CD4-positive, alpha-beta T cell treated with Interferon gamma for 1 hour (primary cell): ENCODE measurements around the gene NUDT5.
"Not testable (repeated sequence)": the region's sequence is repeated elsewhere in the genome, so short reads cannot be mapped to it uniquely, and the experiment has no call there.

Source experiments
- DNase-seq: peaks from one replicate; pipeline ENCODE4 v3.0.0-alpha.2; 2020

Gene NUDT5

DNA sequence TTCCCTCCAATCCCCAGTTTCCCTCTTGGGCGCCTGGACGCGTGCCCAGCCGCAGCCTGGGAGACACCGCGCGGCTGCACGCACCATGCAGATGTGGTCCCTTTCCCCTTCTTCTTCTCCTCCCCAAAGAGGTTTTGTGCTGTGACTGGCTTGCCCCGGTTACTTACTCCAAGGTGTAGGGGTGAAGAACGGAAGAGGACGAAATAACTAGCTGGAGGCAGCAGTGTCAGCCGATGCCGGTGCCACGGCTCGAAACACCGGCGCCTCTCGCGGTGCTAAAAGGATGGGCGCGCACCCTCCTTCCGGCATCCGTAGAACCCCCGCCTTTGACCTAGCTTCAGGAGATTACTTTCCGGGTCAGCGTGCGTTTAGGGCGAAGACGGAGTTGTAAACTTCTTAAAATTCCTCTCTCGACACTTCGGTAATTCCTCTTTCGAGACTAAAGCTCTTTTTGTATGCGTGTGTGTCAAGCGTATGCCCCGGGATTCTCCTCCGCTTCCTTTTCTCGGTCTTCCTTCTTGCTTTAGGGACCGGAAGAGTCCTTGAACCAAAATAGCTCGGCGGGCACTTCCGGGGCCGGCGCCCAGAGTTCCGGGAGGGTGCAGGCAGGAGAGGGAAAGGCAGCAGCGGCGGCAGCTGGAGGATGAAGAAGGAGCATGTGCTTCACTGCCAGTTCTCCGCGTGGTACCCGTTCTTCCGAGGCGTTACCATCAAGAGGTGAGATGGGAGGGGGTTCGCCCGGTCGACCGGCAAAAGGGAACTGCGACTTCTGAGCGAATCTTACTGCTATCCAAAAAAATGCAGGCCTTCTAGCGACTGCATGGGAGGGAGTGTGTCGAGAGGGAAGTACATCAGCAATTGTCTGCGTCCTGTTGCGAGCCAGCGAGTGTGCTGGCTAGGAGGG is at the start of gene NUDT5, which contains the start of gene CDC123:
TSS of gene NUDT5 (minus strand) at position 289 of the 904 bp plus-strand sequence. CDS start 9,600 bp downstream, outside the sequence.
TSS of gene CDC123 (plus strand) at position 586 of the 904 bp plus-strand sequence. CDS start at position 644, 58 bp downstream.
- peak; percentile 78 for DNase-seq

DNA sequence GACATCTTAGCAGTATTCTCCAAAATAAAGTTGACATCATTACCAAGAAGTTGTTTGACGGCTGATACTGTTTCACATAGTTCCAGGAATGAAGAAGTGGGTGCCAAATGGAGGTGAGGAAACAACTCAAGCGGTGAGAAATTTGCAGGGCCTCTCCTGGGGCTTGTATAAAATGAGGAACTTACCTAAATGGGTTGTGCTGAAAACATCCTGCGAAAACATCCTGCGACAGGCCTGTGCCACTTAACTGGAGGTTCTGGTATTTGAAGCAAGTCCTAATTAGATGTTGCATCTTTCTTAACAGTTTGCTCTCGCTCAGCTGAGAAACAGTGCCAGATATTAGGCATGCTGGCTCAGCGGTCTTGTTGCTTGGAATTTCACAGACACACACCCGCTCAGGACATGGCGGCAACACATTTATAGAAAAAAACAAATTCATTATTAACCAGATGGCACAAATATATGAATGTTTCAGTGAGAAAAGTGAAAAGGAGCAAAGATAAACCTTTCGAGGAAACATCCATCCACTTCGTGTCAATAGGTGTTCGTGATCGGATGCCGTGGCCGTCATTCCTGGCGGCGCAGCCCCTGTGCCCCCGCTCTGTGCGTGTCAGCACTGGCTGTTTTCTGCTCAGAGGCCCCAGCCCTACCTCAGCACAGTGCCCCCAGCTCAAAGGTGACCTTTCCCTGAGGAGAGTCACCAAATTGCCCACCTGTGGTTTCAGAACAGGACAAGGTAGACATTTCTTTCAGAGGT is 48.4 kb upstream of the NUDT5 start:
- DNase-seq: peak; percentile 72

DNA sequence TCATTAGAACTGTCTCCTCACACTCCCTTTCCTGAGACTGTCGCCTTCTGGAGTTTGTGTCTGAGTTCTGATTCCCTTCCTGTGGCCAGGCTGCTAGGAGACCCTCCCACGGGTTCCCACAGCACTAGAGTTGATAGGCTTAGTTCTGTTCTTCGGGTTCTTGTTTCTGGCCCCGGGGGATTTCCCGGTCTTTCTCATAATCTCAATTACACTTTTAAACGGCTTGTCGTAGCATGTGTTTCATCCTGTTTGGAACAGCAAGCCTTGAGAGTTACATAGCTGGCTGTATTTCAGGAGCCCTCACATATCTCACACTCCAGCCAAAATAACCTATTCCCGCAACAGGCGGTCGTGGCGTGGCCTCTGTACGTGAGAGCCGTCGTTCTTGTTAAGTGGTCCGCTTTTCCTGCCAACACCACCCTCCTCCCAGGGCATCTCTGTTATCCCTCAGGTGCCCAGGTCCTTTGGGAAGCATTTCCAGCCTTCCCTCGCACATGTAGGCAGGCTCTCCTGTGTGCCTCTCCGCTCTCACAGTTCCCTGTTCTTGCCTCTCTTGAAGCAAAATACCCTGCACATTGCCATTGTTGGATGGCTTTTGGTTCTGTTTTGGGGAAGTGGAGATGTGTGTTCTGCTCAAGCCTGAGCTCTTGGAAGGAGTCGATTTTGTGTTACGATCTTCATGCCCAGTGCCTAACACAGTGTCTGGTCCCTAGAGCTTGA is 46.3 kb upstream of the NUDT5 start:
- DNase-seq: no peak

DNA sequence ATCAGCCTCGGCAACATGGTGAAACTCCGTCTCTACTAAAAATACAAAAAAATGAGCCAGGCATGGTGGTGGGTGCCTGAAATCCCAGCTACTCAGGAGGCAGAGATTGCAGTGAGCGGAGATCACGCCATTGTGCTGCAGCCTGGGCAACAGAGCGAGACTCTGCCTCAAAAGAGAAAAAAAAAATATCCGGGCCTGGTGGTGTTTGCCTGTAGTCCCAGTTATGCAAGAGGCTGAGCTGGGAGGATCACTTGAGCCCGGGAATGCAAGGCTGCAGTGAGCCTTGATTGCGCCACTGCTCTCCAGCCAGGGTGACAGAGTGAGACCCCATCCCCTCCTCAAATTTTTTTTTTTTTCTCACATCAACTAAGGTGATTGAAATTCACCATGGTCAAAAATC is 43.1 kb upstream of the NUDT5 start:
- DNase-seq: no peak

DNA sequence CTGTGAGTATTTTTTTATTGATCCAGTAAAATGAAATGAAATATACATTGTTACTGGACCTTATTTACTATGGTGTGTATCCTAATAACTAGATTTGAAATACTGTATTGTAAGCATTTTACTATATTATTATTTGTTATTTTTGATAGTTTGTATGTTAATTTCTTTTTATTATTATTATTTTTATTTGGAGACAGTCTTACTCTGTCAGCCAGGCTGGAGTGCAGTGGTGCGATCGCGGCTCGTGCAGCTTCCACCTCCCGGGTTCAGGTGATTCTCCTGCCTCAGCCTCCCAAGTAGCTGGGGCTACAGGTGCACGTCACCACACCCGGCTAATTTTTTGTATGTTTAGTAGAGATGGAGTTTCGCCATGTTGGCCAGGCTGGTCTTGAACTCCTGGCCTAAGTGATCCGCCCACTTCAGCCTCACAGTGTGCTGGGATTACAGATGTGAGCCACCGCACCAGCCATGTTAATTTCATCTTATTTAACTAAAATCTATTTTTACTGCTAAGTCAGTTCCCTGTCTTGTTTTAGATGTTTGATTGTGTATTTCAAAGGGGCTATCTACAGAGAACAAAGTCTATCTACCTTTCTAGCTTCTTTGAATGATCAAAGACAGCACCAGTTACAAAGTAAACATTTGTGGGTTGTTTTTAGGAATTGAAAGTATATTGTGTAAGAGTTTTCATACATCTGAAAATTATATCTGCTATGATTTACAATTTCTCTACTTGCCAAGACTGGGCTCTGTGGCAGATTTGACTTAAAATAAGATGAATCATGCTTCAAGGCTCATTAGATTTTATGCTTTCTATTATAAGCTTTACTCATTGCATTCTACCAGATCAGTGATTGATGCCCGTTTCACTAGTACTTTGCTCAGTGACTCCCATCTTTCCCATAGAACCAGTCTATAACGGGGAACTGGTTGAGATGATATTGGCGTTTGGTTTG is 41.9 kb upstream of the NUDT5 start:
- DNase-seq: no peak

DNA sequence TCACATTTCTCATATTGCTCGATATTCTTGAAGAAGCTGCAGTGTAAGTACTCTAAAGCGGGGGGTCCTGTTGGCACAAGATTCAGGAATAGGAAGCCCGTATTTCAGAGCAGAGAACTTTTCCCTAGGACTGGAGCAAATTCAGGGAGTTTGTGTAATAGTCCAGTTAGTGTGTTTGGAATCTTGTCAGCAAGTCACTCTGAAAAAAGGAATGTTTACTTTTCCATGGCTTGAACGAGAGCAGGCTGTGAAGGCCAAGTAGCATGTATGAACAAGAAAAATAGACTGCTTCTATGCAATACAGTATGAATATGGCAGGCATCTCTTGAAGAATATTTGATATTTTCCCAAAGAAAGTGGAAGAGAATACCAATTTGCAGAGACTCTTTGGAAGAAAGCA is 40.1 kb upstream of the NUDT5 start:
- no peak for DNase-seq

DNA sequence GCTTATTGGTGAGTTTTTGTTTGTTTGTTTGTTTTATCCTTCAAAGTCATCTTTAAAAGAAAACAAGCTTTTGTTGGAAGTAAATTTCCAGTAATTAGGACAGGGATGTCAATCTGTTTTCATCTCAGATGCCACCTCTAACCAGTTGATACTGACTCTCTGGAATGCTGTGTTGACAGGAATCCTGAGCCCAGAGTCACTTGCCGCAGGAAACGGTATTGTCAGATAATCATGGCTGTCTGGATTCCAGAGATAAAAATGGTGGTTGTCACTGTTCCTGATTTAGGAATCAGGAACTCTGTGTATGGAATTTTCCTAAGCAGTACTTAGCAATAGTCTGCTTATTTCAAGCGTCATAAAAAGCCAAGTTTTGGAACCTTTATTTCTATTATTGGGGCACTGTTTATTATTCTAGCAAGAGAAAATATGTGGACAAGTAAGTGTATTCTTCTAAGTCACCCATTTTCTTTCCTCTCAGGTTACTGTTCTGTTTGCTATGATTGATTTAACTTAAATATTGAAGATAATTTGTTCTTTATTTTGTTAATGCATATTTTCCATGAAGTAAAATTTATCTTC is 39.5 kb upstream of the NUDT5 start:
- DNase-seq: no peak

DNA sequence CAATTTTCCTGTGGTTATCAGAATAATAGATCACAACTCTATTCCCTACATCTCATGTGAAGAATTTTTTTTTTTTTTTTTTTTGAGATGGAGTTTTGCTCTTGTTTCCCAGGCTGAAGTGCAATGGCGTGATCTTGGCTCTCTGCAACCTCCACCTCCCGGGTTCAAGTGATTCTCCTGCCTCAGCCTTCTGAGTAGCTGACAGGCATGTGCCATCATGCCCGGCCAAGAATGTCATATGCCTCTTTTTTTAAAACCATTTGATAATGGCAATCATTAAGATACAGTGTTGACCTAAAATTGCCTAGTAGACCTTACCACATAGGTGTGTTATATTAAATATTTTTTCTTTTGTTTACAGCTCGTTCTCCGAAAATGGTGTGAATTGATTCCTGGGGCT is 39.0 kb upstream of the NUDT5 start:
- not testable (repeated sequence) for DNase-seq

DNA sequence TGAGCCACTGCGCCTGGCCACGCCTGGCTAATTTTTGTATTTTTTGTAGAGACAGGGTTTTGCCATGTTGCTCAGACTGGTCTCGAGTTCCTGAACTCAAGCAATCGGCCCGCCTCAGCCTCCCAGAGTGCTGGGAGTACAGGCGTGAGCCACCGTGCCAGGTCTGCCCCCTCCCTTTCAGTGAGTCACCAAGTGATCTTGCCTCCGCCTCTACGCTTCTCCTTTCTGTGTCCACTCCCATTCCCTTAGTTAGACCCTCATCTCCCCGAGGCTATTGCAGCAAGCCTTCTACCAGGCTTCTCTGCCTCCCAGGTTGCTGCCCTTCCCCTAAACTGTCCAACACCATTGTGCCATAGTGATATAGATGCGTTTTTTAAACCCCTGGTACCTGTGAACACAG is 33.2 kb upstream of the NUDT5 start:
- DNase-seq: no peak

DNA sequence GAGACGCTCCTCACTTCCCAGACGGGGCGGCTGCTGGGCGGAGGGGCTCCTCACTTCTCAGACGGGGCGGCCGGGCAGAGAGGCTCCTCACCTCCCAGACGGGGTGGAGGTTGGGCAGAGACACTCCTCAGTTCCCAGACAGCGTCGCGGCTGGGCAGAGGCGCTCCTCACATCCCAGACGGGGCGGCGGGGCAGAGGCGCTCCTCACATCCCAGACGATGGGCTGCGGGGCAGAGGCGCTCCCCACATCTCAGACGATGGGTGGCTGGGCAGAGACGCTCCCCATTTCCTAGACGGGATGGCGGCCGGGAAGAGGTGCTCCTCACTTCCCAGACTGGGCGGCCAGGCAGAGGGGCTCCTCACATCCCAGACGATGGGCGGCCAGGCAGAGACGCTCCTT is 30.7 kb upstream of the NUDT5 start:
- not testable (repeated sequence) for DNase-seq

DNA sequence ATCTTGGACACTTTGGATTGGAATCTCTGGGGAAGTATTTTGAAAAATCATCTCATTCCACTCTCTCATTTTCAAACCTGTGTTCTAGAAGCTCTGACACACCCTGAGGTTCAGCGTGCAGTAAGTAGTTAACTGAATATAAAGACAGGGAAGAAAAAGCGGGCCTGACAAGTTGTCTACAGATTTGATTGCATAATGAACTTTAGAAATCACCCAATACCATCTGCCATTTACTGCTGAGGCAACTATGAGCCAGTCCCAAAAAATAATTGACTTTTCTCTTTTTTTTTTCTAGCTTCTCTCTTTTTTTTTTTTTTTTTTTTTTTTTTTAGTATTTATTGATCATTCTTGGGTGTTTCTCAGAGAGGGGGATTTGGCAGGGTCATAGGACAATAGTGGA is 29.8 kb upstream of the NUDT5 start:
- DNase-seq: no peak

DNA sequence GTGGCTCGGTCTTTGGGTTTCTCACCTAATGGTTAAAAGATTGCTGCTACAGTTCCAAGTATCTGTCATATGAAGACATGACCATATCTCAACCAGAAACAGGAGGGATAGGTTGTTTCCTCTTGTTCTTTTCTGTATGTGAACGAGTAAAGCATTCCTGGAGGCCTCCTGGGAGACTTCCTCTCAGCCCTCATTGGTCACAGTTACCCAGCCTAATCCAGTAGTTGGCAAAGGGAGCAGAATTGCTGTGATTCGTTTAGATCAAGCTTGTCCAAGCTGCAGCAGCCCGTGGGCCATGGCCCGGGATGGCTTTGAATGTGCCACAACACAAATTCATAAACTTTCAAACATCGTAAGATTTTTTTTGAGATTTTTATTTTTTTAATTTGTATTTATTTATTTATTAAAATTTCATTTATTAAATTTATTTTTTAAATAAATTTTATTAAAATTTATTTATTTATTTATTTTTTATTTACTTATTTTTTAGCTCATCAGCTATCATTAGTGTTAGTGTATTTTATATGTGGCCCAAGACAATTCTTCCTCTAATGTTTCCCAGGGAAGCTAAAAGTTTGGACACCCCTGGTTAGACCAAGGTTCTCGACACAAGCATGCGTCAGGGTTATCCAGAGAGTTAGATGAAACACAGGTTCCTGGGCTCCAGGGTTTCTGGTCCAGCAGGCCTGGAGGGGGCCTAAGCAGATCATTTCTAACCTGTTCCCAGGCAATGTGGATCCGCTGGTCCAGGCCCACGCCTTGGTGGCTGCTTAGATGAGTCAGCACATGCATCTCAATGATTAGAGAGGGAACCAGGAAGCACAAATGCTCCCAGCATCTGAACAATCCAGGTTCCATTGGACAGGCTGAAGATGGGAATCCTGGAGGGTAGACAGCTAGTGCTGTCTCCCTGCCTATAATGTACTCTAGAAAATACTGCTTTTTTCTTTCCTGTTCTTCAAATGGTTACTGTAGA is 25.9 kb upstream of the NUDT5 start:
- DNase-seq: no peak

DNA sequence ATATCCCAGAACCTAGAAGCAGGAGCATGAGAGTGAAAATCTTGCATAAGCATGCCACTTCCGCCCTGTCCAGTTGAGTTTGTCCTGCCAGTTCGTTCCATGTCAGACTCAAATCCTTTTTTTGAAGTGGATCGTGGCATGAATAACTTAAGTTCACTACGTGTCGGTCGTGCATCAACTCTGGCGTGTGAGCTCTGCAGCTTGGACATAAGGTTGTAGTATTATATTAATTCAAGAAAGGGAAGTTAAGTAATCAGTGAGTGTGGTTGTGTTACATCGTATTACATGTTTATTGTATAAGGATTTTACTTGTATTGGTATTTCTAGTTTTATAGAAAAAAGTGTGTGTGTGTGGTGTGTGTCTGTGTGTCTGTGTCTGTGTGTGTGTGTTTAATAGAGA is 23.3 kb upstream of the NUDT5 start:
- DNase-seq: no peak

DNA sequence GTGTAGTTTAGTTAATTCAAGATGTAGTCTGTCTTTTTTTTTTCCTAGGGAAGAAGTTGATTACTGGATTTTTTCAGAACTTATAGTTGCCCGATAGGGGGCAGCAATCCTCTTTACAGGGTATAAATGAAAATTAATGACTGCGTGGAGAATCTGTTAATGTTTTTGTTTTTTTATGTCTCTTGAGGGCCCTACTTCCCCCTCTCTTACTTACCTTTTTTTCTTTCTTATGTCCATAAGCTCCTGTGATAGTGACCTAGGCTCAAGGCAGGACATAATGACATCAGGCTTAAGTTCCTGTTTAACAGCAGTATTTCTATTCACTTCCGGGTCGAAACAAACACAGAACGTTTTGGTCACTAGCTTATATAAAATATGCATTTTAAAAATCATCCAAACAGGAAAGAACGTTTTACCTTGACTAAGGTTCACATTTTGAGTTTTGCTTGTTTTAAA is 19.1 kb upstream of the NUDT5 start:
- no peak for DNase-seq

DNA sequence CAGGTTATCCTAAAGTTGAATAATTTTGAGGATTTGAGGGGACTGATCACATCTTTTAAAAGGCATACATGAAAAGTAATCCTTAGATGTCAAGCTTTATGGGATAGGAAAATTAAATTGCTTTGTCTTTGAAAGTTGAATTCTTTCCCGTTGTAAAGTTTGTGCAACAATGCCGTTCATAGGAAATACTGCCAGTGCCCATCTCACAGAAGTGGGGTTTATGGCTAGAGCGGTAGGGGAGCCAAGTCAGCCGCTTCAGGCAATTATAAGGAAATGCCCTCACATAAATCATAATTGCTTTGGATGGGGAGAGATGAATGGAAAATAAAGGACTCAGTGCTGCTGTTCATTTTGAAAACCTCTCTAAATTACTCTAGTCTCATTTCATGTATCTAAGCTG is 18.4 kb upstream of the NUDT5 start:
- no peak for DNase-seq

DNA sequence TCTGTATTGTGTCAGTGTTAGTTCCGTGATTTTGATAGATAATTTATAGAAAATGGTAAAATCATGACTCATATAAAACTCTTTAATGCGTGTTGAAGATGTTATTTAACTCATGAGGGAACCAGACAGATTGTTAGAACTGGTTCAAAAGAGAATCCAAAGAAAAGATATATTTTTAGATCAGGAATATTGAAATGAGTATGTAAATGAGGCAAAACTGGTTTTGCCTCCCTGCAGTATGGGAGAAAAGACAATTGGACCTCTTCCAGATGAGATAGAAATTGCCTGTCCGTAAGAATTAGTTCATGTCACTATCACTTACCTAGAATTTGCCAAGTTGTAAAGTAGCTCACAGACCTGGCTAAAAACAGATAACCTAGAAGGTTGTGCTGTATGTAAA is 17.9 kb upstream of the NUDT5 start:
- DNase-seq: no peak

DNA sequence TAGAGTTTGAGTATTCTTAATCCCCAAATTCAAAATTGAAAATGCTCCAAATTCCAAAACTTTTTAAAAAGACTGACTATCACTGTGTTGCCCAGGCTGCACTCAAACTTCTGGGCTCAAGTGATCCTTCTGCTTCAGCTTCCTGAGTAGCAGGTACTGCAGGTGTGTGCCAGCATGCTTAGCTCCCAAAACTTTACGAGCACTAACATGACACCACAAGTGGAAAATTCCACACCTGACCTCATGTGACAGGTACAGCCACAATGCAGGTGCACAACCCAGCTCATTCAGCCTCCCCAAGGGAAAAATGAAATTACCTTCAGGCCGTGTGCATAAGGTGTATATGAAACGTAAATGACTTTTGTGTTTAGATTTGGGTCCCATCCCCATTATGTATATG is 16.8 kb upstream of the NUDT5 start:
- DNase-seq: no peak

DNA sequence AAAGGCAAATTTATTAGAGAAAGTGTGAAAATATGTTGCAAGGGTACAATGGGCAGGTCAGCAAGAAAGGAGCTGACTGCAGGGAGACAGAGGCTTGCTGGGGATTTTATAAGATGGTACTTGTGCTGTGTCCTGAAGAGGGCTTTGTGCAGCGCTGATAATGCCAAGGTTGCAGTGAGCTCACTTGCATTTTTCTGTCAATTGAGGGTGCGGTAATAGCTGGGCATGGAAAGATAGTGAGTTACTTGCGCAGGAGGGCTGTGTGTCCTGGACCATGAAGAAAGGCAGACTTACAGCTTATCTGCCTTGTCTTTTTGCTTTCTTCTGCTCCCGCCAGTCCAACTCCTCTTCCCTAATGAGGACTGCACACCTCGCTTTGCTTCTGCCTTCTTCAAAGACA is 12.8 kb upstream of the NUDT5 start:
- no peak for DNase-seq

DNA sequence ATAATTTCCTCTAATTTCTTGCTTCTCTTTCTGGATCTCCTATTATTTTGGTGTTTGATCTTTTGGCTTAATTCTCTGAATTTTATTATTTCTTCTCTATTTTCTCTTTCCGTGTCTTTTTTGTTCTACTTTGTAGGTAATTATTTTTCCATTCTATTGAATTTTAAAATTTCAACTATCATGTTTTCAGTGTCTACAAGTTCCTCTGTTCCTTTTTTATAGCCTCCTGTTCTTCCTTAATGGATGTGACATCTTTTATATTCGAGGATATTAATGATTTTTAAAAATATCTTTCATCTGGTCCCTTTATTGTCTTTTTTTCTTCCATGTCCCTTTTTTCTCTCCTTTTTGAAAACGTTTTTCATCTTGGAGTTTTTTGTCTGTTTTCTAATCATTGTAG is 11.4 kb upstream of the NUDT5 start:
- no peak for DNase-seq

DNA sequence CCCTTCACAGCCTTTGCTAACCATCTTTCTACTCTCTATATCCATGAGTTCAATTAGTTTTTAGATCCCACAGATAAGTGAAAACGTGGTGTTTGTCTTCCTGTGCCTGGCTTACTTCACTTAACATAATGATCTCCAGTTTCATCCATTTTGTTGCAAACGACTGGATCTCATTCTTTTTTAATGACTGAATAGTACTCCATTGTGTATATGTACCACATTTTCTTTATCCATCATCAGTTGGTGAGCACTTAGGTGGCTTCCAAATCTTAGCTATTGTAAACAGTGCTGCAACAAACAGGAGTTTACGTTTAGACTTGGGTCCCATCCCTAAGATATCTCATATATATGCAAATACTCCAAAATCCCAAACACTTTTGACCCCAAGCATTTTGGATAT is 9.4 kb upstream of the NUDT5 start:
- DNase-seq: no peak
